Stomach (tissue), 9 donors: ENCODE measurements around the gene MRPL41. TPM values are rescaled to one million over a fixed set of nuclear protein-coding genes. Genes with fewer than 3 reads are reported as not detected.
A peak's percentile ranks its signal among the peaks of the same experiment; 100 is the strongest.
"Not testable (repeated sequence)": the region's sequence is repeated elsewhere in the genome, so short reads cannot be mapped to it uniquely, and the experiment has no call there.

ENCODE experiments used
- DNase-seq, 2 donors: peaks; one replicate each; pipeline versions ENCODE4 v3.0.0 to v3.0.0-alpha.2; 2013 to 2019
- H3K27ac ChIP-seq, 5 donors: fragments of 200-600 bp in 4 of 5; sonication (generic) in 4 of 5; one replicate each; pipeline ENCODE4 v1.5.1; 2013 to 2019; ENCODE audit warnings: mild to moderate bottlenecking in 1 of 5, moderate library complexity in 1 of 5
- H3K27me3 ChIP-seq, 3 donors: fragments of 200-600 bp; sonication (generic); one replicate each; pipeline ENCODE4 v1.5.1; 2017 to 2019; ENCODE audit warnings: mixed run types in 1 of 3
- H3K36me3 ChIP-seq, 4 donors: fragments of 200-600 bp; sonication (generic); 1 replicate in 3 of 4; 2 replicates in 1 of 4; pipeline ENCODE4 v1.5.1; 2016 to 2019
- H3K4me1 ChIP-seq, 4 donors: fragments of 200-600 bp; sonication (generic); one replicate each; pipeline ENCODE4 v1.5.1; 2016 to 2019
- H3K4me3 ChIP-seq, 4 donors: fragments of 200-600 bp; sonication (generic) in 3 of 4; one replicate each; pipeline ENCODE4 v1.5.1; 2016 to 2019; ENCODE audit warnings: mild to moderate bottlenecking in 1 of 4
- H3K9me3 ChIP-seq, 4 donors: fragments of 200-600 bp; sonication (generic); one replicate each; pipeline ENCODE4 v1.5.1; 2016 to 2019
- CTCF ChIP-seq, 7 experiments: fragments of 450-650 bp in 4 of 7; fragments of 200-600 bp in 3 of 7; sonication (generic) in 3 of 7; IDR thresholded peaks; one replicate each; pipeline ENCODE4 v1.5.1; 2016 to 2019; ENCODE audit warnings: antibody characterized with exemption in 7 of 7, control low read depth in 2 of 7, mild to moderate bottlenecking in 1 of 7
- EP300 ChIP-seq: sonication (generic); formaldehyde crosslinking; IDR thresholded peaks from one replicate; pipeline ENCODE4 v1.6.1; 2017; ENCODE audit warnings: antibody characterized with exemption
- POLR2A ChIP-seq, 4 donors: fragments of 450-650 bp; IDR thresholded peaks; one replicate each; pipeline ENCODE4 v1.6.1; 2016; ENCODE audit warnings: antibody characterized with exemption in 4 of 4, control low read depth in 2 of 4, mild to moderate bottlenecking in 1 of 4, moderate library complexity in 1 of 4
- POLR2AphosphoS5 ChIP-seq, 3 donors: sonication (generic); formaldehyde crosslinking; IDR thresholded peaks; one replicate each; pipeline ENCODE4 v1.6.1; 2016; ENCODE audit warnings: antibody characterized with exemption in 3 of 3
- WGBS, 5 donors: extraction: QIAGEN DNeasy Blood & Tissue Kit in 3 of 5; methylation state at CpG; one replicate each; pipeline versions ENCODE4 v1.1.5 to v1.1.7; 2013 to 2018; 5-methylcytosine and 5-hydroxymethylcytosine counted together
- intact Hi-C: fragments of 100-400 bp; cut with DNase I; formaldehyde crosslinking; loops from one replicate; pipeline ENCODE4 v1.15.1; 2023; ENCODE audit warnings: low total_unique reads
- polyA plus RNA-seq, 3 donors: library from polyadenylated mRNA; stranded (reverse); fragments of 200-250 nt; gene quantifications; one replicate each; pipeline ENCODE4 v1.2.3, GENCODE V29; 2013
- total RNA-seq, 5 donors: library from RNA; depleted of rRNA; stranded (reverse); fragments of >200 nt; gene quantifications; one replicate each; pipeline versions ENCODE4 v1.1.0 to v1.2.3, GENCODE V29; 2014 to 2016
- donor health status: healthy with polysubstance abuse.
- donor health status: Bipolar disorder and iron deficiency.
- donor health status: healthy.

Gene MRPL41
- total and polyA plus RNA-seq, 8 donors: 23.3 to 282 (median 101) TPM

DNA sequence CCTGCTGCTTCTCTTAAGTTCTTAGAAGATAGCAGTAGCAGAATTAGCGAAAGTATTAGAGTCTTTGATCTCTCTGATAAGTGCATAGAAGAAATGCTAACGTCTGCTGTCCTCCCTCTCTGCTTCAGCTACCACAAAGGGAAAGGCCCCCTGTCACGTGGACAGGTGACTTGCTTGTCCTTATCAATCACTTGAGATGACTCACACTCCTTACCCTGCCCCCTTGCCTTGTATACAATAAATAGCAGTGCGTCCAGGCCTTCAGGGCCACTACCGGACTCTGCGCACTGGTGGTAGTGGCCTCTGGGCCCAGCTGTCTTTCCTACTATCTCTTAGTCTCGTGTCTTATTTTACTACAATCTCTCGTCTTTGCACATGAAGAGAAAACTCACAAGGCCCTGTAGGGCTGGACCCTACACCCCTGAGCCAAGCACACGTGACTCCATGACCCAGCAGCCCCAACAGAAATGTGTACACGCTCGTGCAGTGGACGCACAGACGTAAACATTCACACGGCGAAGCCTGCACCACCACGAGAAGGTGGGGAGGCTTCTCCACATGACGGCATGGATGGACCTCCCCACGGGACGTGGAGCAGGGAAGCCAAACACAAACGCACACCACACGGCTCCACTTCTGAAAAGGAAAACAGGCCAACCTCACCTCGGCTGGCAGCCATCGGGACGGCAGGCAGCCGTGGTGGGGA, 39.8 kb upstream of the MRPL41 start:
- DNase-seq: peak; percentile 37 to 56
- WGBS, 5 donors: 75 to 81% (median 79%) methylated on average over 22 to 25 of the region's 25 CpGs
- H3K4me1 ChIP-seq: no peaks in the 10 kb centered on the region
- no peaks in the 10 kb centered on the region for H3K9me3 ChIP-seq
- H3K27ac ChIP-seq: no peak overlapping the region
- TF ChIP-seq POLR2A (IDR thresholded peaks at IDR 0.05) (no peak), POLR2AphosphoS5 (IDR thresholded peaks at IDR 0.05) (peak in 1 of 3 donors; percentile 14)
- no peak overlapping the region for H3K4me3 ChIP-seq
- H3K36me3 ChIP-seq: peaks cover 0 to 32% (median 9%) of the 10 kb centered on the region in 4 donors
- H3K27me3 ChIP-seq: no peaks in the 10 kb centered on the region
- intact Hi-C loops: no loop called here

GRCh38 chr9:137513136-137513535, 38.5 kb upstream of the MRPL41 start:
- intact Hi-C loops, DNase-seq, H3K4me1 ChIP-seq, H3K9me3 ChIP-seq, H3K4me3 ChIP-seq, H3K27me3 ChIP-seq: not testable (repeated sequence)
- H3K27ac ChIP-seq: peak overlapping the region in 1 of 5 donors; percentile 75
- WGBS, 5 donors: 87 to 94% (median 93%) methylated on average over 5 of the region's 5 CpGs
- H3K36me3 ChIP-seq: peaks cover 0 to 32% (median 9%) of the 10 kb centered on the region in 4 donors

DNA sequence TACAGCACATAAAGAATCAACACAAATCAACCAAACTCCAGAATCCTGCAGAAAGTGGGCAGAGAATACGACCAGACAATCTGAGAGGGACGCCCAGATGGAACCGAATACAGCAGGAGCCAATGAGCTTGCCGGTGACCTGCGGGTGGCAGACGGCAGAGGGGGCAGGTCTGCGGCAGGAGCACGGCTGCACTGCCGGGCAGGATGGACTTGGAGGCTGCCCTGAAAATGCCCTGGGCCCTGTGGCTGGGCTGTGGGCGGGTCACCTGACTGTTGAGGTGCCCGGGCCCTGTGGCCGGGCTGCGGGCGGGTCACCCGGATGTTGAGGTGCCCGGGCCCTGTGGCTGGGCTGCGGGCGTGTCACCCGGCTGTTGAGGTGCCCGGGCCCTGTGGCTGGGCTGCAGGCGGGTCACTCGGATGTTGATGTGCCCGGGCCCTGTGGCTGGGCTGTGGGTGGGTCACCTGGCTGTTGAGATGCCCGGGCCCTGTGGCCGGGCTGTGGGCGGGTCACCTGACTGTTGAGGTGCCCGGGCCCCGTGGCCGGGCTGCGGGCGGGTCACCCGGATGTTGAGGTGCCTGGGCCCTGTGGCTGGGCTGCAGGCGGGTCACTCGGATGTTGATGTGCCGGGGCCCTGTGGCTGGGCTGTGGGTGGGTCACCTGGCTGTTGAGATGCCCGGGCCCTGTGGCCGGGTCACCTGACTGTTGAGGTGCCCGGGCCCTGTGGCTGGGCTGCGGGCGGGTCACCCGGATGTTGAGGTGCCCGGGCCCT, 37.7 kb upstream of the MRPL41 start:
- DNase-seq: peak in 1 of 2 donors; percentile 64
- intact Hi-C loops, H3K4me1 ChIP-seq, H3K27me3 ChIP-seq, H3K9me3 ChIP-seq: not testable (repeated sequence)
- peak overlapping the region in 1 of 4 donors; percentile 5 for H3K4me3 ChIP-seq
- H3K36me3 ChIP-seq: peaks cover 0 to 32% (median 8%) of the 10 kb centered on the region in 4 donors
- H3K27ac ChIP-seq: peak overlapping the region; percentile 29 to 75 (median 67)
- WGBS, 5 donors: 32 to 68% (median 65%) methylated on average over 14 to 42 of the region's 42 CpGs

GRCh38 chr9:137514691-137515337, 36.9 kb upstream of the MRPL41 start:
- 85 to 92% (median 89%) methylated on average over 16 to 30 of the region's 30 CpGs for WGBS, 5 donors
- H3K27ac ChIP-seq: peak overlapping the region in 2 of 5 donors; percentile 16 to 75

DNA sequence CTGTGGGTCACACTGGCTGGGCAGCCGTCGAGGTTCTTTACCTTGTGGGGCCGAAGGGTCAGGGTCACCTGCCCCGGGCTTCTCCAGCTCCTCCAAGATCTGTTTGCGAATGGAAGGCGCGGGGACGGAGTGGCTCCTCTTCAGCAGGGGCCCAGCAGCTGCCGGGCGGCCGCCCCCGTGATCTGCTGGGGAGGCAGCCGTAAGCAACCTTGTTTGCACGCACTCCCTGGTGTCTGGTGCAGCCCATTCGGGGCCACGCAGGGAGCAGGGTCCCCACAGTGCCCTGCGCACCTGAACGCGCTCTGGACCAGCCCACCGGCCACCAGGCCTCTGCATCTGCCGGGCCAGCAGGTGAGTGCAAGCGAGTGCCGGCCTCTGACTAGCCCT, 36.3 kb upstream of the MRPL41 start:
- no peak overlapping the region for H3K4me3 ChIP-seq
- TF ChIP-seq CTCF (IDR thresholded peaks at IDR 0.05) (no peak), EP300 (no peak), POLR2AphosphoS5 (IDR thresholded peaks at IDR 0.05) (no peak), POLR2A (IDR thresholded peaks at IDR 0.05) (no peak)
- H3K9me3 ChIP-seq: no peaks in the 10 kb centered on the region
- no peaks in the 10 kb centered on the region for H3K27me3 ChIP-seq
- intact Hi-C loops: no loop called here
- no peak overlapping the region for H3K27ac ChIP-seq
- H3K36me3 ChIP-seq: peaks cover 0 to 24% (median 15%) of the 10 kb centered on the region in 4 donors
- no peaks in the 10 kb centered on the region for H3K4me1 ChIP-seq
- no peak for DNase-seq
- 76 to 91% (median 88%) methylated on average over 11 to 23 of the region's 23 CpGs for WGBS, 5 donors

More at GRCh38 chr9:137514691-137515337, 36.9 kb upstream of the MRPL41 start:
- DNase-seq: no peak
- Histone ChIP-seq H3K36me3 (peaks cover 0 to 24% (median 13%) of the 10 kb centered on the region in 4 donors), H3K4me1 (no peaks in the 10 kb centered on the region), H3K27me3 (no peaks in the 10 kb centered on the region), H3K9me3 (no peaks in the 10 kb centered on the region), H3K4me3 (no peak overlapping the region)
- intact Hi-C loops: no loop called here
- no peak for TF ChIP-seq EP300
- no peak for TF ChIP-seq CTCF (IDR thresholded peaks at IDR 0.05)
- TF ChIP-seq POLR2AphosphoS5 (IDR thresholded peaks at IDR 0.05): no peak
